OCI-M1 (cell line): ENCODE results near the gene SLC6A1.

Experiments
- DNase-seq: peaks from one replicate; lab custom pipeline; 2025; lab: John Stamatoyannopoulos, UW

SLC6A1 gene

GRCh38 chr3:10993729-10994065 lies 1.1 kb downstream of the SLC6A1 start:
- no peak for DNase-seq

GRCh38 chr3:10994306-10994705 lies 1.8 kb downstream of the SLC6A1 start:
- DNase-seq = no peak

- DNase-seq = no peak
Observed at GRCh38 chr3:10995871-10996270, 3.3 kb downstream of the SLC6A1 start.

DNA sequence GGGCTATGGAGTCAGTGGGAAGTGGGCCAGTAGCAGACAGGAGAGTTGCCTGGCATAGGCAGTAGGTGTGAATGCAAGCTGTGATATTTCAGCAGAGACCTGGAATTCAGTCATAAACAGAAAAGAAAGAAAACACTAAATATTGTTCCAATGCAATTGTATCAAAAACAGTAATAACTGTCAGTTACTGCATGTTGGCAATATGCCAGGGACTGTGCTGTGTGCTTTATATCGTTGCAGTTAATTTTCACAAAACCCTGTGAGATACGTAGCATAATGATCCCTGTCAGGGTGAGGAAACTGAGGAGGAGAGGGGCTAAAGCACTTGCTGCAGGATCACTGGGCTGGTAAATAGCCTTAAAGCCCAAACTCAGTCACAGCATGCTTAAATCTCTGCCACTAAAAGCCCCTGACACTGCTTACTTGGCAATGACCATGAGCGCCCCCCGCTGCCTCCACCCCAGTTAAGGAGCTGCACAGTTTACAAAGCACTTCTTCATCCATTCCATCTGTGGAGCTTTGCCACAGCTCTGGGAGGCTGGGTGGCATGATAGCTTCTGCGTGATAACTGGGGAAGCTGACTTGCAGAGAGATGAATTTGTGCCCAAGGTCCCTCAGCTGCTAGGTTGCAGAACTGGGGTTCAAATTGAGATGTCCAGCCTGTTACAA lies 3.9 kb downstream of the SLC6A1 start:
- DNase-seq = no peak

GRCh38 chr3:10997196-10997595 lies 4.6 kb downstream of the SLC6A1 start:
- no peak for DNase-seq

GRCh38 chr3:10998542-10998941 lies 6.0 kb downstream of the SLC6A1 start:
- no peak for DNase-seq

GRCh38 chr3:10999221-11000107 lies 6.9 kb downstream of the SLC6A1 start:
- no peak for DNase-seq

GRCh38 chr3:11000528-11000927 lies 8.0 kb downstream of the SLC6A1 start:
- no peak for DNase-seq

DNA sequence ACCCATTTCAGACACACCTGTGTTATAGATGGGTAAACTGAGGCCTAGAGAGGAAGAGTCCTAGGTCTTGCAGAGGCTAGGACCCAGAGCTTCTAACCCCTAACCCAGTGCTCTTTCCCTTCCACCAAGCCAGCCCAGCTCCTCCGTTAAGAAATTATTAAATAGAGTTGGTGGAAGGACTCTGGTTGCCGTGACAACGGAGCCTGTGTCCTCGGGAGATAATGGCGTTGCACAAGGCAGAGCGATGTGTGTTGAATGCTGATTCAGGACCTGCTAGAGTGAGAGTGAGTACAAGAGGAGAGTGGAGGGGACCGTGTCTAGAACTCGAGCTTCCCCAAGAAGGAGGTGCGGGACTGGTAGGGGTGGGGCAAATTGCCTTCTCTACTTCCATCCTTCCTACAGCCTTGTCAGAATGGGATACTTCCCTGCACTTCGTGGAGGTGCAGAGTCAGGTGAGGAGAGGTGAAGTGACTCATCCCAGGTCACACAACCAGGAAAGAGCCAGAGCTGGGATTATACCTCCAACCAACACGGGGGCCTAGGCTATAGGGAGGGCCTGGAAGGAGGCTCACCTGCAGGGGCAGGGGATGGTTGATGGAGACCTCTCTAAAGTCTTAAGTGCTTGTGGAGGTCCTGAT lies 8.6 kb downstream of the SLC6A1 start:
- DNase-seq = peak; percentile 80

GRCh38 chr3:11001658-11002021 lies 9.1 kb downstream of the SLC6A1 start:
- DNase-seq = no peak

DNA sequence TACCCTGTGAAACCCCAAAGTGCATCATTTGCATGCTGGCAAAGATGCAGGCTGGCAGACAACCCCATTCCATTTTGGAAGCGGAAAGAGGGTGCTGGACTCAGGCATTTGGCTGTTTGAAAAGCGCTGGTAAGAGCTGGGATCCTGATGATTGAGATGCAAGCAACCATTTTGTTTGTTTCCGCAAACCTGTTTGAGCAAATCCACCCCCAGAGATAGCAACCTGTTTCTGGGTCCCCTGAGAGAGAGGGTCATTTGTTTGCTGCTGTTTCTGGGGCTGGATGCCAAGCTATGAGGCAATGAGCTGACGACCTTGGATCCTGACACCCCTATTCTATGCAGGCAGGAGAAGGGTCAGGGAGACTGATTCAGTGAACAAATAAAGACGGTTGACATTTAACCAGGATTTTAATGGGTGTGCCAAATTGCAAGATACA lies 9.8 kb downstream of the SLC6A1 start:
- no peak for DNase-seq

GRCh38 chr3:11004563-11004962 lies 12.0 kb downstream of the SLC6A1 start:
- DNase-seq = no peak

DNA sequence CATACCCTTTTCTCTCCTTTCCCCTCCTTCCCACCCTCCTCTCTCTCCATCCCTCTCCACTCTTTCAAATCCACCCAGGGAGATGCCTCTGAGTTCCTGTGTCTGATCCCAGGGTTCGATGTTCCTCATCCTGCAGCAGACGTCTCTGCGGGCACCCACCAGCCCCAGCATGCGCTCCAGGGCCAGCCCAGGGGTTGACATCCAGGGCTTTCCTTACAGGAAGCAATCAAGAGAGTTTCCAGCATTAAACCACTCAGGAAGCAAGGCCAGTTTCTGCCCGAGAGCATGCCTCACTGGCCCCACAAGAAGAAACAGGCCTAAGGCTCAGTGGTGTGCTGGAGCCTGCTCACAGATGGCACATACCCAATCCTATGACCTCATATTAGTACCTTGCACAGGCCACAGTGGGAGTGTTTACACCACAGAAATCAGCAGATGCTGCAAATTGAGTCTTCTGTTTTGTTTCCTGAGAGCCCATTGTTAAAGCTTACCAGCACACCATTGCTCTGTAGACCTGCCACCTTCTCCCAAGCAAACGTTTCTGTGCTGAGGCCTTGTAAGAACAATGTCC lies 13.2 kb downstream of the SLC6A1 start:
- no peak for DNase-seq

DNA sequence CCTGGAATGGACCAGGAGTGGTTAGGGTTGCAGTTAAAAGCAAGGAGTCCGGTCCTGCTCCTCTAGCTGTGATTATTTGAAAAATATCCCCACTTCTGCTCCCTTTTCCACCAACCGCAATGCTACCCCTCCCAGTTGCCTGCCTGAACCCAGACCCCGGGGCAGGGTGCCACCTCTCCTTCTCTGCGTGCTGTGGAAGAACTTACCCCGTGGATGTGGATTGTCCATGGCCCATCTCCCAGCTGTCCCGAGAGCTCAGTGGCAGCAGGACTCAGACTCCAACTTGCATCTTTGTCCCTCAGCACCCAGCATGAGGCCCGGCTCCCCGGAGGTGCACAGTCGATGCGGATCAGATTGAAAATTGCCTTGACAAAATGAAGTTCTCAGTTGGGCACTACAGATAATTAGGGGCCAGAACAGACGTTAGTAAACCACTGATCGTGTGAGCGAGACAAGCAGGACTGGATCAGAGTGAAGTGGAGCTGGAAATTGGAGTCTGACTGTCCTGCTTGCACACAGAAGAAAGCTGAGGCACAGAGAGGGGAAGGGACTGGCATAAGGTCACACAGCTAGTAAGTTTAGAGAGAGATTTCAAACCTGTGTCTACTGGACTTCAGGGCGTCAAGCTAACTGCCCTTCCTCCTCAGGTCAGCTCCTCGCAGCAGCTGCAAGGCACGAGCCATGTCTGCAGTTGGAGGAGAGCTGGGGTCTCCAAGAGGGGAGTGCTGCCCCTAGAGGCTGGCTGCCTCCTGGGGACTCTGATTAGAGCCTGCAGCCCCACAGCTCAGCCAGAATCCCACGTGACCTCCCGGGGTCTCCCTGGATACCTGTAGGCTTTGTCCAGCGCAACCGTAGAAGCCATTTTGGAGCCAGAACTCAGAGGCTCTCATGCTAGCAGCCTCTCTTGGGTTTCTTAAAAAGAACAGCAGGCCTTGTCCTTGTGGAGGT lies 14.7 kb downstream of the SLC6A1 start:
- no peak for DNase-seq

GRCh38 chr3:11009898-11010297 lies 17.4 kb downstream of the SLC6A1 start:
- DNase-seq = no peak

GRCh38 chr3:11010426-11011165 lies 18.0 kb downstream of the SLC6A1 start:
- DNase-seq = no peak

GRCh38 chr3:11014253-11014652 lies 21.7 kb downstream of the SLC6A1 start:
- DNase-seq = no peak

- no peak for DNase-seq
Observed at GRCh38 chr3:11014752-11015151, 22.2 kb downstream of the SLC6A1 start.

GRCh38 chr3:11015369-11015768 lies 22.8 kb downstream of the SLC6A1 start:
- no peak for DNase-seq

GRCh38 chr3:11016727-11017126 lies 24.2 kb downstream of the SLC6A1 start:
- no peak for DNase-seq
